ENCODE data around the gene PCID2. TPM values are rescaled to one million over a fixed set of nuclear protein-coding genes. Genes with fewer than 3 reads are reported as not detected.
A peak's percentile ranks its signal among the peaks of the same experiment; 100 is the strongest.

PCID2 gene
- total and polyA plus RNA-seq, 12 donors: 38.9 to 74.0 (median 47.3) TPM

GRCh38 chr13:113183450-113184129 is 24.9 kb downstream of the PCID2 start:
- H3K4me1 ChIP-seq: peaks cover 5 to 44% (median 20%) of the 10 kb centered on the region in 9 donors
- peaks cover 0 to 82% (median 34%) of the 10 kb centered on the region in 9 donors for H3K36me3 ChIP-seq

GRCh38 chr13:113182046-113182445 is 26.4 kb downstream of the PCID2 start:
- intact Hi-C loops (cut with DNase I): no loop called here
- DNase-seq (no peak), ATAC-seq (no peak)
- H3K36me3 ChIP-seq: peaks cover 0 to 88% (median 48%) of the 10 kb centered on the region in 9 donors
- H3K27me3 ChIP-seq: no peaks in the 10 kb centered on the region
- H3K4me3 ChIP-seq: no peak overlapping the region
- peaks cover 3 to 43% (median 21%) of the 10 kb centered on the region in 9 donors for H3K4me1 ChIP-seq
- WGBS, 2 donors: 95 to 96% methylated on average over 4 of the region's 4 CpGs
- H3K9me3 ChIP-seq: no peaks in the 10 kb centered on the region
- no peak for TF ChIP-seq CTCF (IDR thresholded peaks at IDR 0.05)
- H3K27ac ChIP-seq: no peak overlapping the region

More at GRCh38 chr13:113183450-113184129, 24.9 kb downstream of the PCID2 start:
- WGBS, 2 donors: 88 to 91% methylated on average over 14 of the region's 14 CpGs
- intact Hi-C loops (cut with DNase I): no loop called here
- Histone ChIP-seq H3K4me3 (no peak overlapping the region), H3K27ac (no peak overlapping the region), H3K27me3 (no peaks in the 10 kb centered on the region), H3K9me3 (no peaks in the 10 kb centered on the region)
- ATAC-seq (no peak), DNase-seq (no peak)
- TF ChIP-seq CTCF (IDR thresholded peaks at IDR 0.05): no peak

- intact Hi-C loops (cut with DNase I): no loop called here
- peak in 1 of 2 donors; percentile 21 for DNase-seq
Measured at GRCh38 chr13:113179374-113180230, 28.9 kb downstream of the PCID2 start.

More at GRCh38 chr13:113179374-113180230, 28.9 kb downstream of the PCID2 start:
- Histone ChIP-seq H3K27ac (peak overlapping the region in 7 of 10 donors; percentile 20 to 55 (median 35)), H3K9me3 (no peaks in the 10 kb centered on the region), H3K4me1 (peaks cover 0 to 37% (median 21%) of the 10 kb centered on the region in 9 donors), H3K4me3 (no peak overlapping the region), H3K36me3 (peaks cover 0 to 100% (median 69%) of the 10 kb centered on the region in 9 donors), H3K27me3 (no peaks in the 10 kb centered on the region)
- 67 to 70% methylated on average over 28 of the region's 28 CpGs for WGBS, 2 donors
- peak; percentile 38 to 81 (median 58) for ATAC-seq
- no peak for TF ChIP-seq CTCF (IDR thresholded peaks at IDR 0.05)

Measured in heart right ventricle (tissue), 16 donors.